Activated T-cell treated with anti-CD3 and anti-CD28 coated beads for 24 hours (primary cell): Measurements from ENCODE around the gene FBF1.

ENCODE experiments used
- DNase-seq: peaks from one replicate; pipeline ENCODE4 v3.0.0-alpha.2; 2020; ENCODE audit warnings: low read depth

The FBF1 gene

DNA sequence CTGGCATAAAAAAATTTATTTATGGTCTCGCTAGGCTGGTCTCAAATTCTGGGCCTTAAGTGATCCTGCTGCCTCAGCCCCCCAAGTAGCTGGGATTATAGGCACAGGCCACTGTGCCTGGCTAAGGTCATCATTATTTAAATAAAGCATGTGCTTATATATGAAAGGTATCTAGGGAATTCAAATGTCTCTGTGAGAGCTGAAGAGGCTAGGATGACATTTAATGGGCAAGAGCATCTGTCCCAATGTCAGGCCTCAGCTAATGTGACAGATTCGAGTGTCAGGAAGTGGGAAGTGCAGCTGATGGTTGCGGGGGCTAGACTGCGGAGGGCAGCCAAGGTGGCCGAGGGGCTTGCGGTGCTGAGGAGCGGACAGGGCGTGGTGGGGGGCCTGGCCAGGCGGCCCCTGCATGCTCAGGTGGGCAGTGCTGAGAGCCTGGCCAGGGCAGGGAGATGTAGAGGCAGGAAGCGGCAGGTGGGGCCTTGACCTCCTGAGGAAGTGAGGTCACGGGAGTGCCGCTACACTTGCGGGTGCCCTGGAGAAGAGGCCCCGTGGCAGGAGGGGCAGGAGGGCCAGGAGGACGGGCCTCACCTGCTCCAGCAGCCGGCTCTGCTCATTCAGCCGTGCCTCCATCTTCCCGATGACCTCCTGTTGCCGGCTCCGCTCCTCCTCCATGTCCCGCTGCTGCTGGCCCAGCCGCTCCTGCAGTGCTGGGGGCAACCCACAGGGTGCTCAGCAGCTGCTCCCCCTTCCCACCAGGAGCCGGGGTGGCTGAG lies 23.5 kb downstream of the FBF1 start:
- no peak for DNase-seq

DNA sequence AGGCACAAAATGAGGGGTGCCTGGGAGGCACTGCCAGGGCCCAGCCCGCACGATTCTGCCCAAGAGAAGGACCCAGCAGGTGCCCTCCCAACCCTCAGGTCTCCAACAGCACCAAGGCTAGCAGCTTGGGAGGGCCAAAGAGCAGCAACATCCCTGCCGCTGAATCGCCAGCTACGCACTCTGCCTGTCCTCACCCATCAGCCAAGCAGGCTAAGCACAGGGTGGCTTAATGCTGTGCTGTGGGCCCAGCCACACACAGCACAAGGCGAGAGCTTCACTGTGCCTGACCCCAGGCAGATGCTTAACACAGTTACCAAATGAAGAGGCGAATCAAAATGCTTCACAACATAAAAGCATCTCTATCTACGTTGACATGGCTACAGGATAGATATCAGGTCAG lies 25.6 kb downstream of the FBF1 start:
- no peak for DNase-seq

DNA sequence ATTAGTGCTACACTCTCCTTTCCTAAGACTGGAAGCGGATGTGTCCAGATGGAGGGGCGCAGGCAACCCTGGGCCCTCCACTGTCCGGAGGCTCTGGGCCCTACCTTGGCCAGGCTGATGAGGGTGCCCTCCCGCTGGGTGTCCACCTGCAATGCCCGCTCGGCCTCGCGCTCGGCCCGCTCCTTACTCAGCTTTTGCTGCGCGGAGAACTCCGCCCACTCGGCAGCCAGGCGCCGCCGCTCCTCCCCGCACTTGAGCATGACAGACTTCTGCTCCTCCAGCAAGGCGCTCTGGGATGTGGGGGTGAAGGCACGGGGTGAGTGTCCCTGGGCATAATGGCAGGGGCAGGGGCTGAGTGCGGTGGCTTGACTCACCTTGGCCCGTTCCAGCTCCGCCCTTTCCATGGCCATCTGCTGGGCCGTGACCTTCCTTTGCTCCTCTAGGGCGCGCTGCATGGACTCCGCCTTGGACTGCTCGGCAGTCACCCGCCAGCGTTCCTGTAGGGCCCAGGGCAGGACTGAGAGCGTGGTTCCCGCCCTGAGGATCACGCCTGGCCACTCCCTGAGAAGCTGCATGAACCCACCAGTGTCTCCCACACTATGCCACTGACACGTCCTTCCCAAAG lies 26.1 kb downstream of the FBF1 start:
- no peak for DNase-seq

DNA sequence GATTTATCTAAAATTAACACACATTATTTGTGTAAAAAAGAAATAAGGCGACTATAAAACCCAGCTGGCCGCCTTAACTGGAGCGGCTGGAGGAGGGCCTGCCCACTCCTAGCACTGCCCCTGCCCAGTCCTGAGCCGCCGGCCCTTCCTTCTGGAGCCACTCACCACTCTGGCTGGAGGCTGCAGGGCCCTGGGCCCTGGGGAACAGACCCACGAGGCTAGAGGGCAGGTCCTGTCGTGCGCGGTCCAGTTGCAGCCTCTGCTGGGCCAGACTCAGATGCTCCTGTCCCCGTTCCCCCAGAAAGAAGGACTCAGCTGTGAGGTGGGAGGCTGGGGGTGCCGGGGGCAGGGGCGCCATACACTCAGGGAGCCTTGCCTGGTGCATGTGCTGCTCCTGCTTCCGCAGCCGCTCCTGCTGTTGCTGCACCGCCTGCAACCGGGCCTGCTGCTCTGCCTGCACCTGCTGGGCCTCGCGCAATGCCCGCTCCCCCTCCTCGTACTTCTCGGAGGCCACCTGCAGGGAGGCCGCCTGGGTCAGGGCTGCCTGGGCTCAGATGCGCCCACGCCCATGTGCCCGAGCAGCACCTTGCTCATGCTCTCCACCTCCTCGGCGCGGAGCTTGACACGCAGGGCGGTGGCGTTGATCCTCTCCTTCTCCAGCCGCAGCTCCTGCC lies 27.2 kb downstream of the FBF1 start:
- DNase-seq: no peak

DNA sequence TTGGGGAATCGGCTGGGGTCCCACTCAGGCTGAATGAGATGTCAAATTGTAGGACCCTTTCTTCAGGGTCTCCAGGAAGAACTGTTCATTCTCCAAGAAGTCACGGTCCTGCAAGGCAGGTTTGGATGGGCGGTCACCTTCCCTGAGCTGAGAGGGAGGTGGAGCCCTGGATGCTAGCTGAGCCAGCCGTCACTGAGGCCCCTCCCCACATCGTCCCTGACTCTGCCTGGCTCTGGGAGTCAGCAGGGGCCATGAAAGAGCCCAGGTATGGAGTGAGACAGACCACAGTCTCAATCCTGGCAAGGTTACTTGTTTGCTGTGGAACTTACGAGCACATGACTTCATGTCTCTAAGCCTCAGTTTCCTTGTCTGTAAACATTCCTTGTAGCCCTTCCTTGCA lies 30.1 kb downstream of the FBF1 start:
- no peak for DNase-seq

DNA sequence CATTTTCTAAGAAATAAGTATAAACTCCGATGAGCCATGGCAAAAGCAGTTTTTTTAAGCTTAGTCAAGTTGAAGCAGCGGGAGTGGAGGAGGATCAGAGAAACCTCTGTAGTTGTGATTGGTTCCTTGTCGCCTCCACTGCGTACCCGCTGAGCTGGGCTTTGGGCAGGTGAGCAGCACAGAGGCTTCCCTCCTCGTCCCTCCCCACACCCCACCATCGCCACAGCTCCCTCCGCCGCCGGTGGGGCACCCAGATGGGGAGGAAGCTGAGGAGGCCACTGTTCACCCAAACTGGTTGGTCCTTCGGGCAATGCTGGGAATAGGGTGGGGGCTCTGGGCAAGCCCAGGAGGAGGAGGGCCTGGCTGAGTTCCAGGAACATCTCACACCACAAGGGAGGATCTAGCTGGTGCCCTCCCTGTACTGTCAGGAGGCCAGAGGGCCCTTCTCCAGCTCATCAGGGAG lies 31.0 kb downstream of the FBF1 start:
- no peak for DNase-seq

DNA sequence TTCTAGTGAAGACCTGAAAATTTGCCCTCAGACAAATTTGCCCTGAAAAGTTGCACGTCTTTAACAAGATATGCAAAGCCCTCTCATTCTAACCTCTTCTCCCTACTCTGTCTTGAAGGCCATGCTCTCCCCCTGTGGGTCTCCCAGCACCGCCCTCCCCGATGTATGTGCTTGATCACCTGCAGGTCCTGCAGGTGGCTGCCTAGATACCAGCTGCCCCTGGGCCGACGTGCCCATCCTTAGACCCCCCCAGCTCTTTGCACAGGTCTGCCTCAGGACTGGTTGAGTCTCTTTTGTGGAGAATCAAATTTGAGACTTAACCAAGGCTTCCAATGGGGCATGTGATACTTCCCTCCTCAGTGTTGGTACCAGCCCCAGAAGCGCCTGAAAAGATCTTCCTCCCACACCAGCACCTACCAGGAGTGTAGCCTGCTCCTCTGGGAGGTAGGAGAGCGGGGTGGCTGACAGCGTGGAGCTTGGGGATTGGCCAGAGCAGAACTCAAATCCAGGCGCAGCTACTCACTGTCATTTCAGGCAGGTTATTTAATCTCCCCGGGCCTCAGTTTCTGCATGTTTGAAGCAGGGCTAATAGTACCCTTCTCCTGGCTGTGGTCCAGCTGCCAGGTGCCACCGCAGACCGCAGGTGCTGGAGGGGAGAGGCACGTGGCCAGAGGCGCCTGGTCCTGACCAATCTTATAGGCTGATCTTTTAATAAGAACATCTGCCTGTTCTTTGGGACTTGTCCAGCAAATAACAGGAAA lies 31.6 kb downstream of the FBF1 start:
- DNase-seq: no peak

DNA sequence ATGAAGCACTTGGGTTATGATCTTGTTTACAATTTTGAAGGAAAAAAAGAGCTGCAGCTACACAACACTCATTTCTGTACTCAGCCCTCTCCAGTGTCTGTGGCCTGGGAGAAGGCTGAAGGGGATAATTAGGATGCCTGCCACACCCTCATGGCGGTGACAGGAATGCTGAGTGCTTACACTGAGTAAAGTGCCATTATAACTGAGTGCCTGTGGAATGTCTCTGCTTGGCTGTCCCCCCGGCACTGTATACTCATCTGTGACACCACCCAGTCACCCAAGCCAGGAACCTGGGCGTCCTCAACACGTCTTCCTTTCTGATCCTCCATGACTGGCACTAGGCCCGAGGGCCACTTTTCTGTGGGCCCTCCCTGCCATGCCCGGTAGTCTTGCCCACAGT lies 32.6 kb downstream of the FBF1 start:
- DNase-seq: no peak

DNA sequence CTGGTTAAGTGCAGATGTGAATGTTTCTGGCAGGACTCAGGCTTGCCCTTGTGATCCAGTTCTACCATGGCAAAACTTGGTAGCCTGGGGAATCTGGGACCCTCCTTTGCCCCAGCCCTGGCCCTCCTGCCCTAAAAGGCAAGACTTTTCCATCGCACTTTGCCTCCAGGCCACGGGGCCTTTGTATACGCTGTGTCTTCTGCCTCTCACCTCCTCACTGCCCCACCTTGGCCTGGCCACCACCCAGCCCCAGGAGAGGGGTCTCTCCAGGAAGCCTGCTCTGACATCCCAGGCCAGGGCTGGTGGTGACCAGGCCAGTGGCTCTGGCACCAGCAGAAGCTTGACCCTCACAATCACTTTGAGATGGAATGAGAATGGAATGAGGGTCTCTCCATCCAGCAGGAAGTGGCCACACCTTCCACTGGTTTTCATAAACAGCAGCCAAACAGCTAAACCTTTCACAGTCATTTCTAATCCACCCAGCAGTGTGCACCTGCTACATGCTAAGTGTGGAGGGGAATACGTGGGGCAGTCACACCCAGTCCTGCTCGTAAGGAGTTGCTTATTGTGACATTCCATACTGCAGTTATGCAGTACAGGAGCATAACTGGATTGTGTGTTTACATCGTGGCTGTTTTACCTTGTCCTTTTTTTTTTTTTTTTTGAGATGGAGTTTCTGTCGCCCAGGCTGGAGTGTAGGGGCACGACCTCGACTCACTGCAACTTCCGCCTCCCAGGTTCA lies 34.5 kb downstream of the FBF1 start:
- DNase-seq: no peak

DNA sequence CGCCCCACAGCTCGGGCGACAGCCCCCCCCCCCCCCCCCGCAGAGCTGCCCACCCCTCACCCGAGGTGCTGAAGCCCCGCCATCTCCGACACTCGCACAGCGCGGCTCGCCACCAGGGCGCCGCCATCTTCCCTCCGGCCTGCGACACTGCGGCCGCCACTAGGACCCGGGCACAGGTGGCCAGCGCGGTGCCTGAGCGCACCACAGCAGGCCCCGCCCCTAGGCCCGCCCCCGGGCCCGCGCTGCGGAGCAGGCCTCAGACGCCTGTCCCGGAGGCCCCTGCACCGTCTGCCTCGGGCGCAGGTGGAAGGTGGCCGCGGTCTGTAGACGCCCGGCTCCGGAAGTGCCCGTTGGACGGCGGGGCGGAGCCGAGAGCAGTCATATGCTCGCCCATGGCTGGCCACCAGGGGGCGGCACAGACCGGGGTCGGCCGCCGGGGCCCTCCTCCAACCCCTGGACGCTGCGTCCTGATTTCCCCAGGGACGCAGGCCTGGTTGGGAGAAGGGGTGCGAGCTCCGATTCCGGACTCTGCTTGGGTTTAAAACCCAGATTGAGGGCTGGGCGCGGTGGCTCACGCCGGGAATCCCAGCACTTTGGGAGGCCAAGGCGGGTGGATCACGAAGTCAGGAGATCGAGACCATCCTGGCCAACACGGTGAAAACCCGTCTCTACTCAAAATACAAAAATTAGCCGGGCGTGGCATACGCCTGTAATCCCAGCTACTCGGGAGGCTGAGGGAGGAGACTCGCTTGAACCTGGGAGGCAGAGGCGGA lies 35.9 kb downstream of the FBF1 start, which contains the start of gene MRPL38:
TSS of gene MRPL38 (minus strand) at position 136 of the 773 bp plus-strand sequence. CDS start at position 127, 9 bp downstream.
- peak; percentile 94 for DNase-seq

DNA sequence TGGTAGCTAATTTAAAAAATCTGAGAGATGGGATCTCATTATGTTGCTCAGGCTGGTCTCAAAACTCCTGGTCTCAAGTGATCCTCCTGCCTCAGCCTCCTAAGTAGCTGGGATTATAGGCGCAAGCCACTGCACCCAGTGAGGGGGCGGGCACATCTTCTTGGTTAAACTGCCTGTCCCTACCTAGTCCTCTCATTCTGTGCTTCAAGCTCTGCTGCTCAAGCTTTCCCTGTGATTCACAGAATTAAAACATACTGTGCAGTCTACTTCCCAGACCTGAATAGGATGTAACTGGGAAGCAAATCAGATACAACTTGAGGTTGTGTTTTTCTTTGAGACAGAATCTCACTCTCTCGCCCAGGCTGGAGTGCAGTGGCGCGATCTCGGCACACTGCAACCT lies 38.4 kb downstream of the FBF1 start:
- DNase-seq: no peak

DNA sequence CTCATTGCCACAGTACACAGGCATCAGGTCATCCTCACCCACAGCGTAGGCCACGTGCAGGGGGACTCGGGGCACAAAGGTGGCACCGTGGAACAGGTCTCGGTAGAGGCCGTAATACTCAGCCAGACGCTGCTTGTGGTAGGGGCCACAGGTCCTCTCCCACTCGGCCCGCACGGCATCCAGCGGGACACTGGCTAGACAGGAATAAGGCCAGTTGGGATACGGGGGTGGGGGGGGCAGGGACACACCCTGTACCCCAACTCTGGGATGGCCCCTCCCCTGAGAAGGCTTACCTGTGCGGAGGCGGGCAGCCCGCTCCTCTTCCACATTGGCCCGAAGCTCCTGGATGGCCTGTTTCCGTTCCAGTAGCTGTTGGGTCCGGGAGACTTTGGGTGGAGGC lies 39.1 kb downstream of the FBF1 start:
- no peak for DNase-seq

DNA sequence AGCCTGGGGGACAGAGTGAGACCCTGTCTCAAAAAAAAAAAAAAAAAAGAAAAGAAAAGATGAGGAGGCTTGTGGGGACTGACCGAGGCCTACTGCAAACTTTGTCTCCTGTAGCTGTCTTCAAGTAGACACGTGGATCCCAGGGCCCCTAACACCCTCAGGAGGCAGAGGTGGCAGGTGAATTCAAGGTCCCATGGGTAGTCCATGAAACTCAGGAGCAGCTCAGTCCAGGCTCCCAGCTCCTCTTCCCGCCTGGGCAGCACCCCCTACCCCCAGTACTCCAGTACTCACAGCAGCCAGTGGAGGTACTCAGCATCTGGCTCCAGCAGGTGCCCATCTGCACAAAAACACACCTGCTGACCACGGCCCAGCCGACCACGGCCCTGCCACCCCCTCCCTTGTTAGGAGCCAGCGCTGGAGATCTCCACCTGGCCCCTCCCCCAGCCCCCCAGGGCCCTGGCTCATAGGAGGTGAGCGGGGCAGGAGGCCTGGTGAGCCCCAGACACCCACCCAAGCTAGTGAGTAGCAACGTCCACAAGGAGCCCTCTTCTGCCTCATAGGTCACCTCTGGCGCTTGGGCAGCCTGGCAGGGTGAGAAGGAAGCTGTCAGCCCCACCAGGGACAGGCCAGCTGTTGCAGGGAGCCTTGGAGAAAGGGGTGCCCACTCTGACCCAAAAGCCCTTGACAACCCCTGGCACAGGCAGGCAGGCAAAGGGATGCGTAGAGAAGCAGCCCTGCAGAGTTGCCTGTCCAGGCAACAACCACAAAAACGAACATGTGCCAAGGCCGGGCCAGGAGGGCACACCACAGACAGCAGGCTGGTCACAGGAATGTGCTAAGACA lies 39.9 kb downstream of the FBF1 start:
- DNase-seq: no peak

DNA sequence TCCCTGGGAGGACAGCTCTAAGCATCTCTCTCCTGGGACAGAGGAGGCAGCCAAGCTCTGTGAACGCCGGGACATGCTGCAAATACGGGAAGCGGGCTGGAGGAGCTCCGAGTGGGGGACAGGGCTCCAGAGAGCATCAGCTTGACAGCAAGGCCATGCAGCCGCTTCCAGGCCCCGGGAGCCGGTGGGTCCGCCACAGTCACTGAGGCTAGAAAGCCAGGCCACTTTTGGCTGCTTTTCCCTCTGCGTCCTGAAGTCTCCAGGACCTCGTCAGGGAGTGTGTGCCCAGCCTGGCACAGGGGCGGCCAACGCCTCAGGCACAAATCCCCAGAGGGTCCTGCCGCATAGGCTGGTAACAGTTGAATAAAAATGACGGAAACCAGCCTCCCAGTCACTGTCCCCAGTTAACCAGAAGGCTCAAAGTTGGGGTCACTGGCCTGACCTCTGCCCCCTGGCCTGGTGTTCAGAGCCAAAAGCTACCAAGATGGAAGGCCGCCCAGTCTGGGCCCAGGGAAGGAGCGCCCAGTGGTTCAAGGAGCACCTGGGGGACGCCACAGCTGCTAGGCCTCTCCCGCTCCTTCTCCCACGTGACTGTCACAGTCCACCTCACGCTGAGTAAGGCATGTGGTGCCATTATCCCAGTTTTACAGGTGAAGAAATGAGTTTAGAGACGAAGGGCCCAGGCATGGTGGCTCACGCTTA lies 40.9 kb downstream of the FBF1 start:
- no peak for DNase-seq

DNA sequence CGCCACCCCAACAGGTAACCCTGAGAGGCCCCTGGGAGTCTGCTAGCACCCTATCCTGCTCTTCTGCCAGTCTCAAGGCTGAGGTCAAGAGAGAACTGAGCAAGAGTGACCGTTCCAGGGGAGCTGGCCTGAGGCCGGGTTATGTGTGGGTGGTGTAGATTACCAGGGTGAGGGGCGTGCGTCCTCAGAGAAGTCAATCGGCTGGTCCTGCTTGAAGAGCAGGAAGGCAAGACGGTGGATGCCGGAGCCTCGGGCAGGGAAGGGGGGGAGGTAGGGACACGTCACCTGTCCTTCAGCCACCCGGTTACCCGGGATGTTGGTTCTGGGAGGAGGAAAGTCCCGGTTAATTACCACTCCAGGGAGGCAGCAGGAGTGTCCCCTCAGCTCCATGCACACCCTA lies 41.5 kb downstream of the FBF1 start:
- no peak for DNase-seq

DNA sequence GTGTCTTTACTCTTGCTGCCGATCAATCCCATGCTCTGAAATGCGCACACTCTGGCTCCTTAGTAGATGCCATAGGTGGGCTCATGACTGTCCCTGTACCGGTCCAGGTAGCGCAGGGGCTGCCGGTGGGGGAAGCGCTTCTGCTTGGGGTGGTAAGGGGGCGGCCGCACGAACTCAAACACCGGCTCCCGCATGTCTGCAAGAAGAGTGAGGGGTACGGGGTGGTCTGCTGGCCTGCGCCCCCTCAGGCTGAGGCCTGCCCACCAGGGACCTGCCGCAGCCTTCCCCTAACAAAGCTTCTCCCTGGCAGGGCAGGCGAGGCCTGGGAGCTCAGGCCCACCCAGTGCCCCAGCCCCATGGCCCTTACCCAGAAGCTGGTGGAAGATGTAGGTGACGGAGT lies 42.1 kb downstream of the FBF1 start:
- no peak for DNase-seq

DNA sequence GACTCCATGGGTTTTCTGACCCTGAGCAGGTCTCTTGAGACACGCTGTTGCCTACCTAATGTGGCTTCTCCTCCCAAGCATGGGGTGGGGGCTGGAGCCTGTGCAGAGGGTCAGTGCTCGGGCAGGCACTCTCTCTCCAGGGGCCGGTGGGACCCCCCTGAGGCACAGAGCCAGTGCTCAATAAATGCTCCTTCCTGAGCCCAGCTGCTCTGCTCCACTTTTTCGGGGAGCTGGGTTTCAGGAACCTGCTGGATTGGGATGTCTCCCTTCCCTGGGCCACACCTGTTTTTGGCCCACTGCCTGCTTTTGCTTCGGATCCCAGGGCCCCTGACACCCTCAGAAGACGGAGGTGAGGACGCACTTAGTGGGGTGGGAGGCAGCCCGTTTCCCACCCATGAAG lies 42.8 kb downstream of the FBF1 start:
- DNase-seq: no peak

DNA sequence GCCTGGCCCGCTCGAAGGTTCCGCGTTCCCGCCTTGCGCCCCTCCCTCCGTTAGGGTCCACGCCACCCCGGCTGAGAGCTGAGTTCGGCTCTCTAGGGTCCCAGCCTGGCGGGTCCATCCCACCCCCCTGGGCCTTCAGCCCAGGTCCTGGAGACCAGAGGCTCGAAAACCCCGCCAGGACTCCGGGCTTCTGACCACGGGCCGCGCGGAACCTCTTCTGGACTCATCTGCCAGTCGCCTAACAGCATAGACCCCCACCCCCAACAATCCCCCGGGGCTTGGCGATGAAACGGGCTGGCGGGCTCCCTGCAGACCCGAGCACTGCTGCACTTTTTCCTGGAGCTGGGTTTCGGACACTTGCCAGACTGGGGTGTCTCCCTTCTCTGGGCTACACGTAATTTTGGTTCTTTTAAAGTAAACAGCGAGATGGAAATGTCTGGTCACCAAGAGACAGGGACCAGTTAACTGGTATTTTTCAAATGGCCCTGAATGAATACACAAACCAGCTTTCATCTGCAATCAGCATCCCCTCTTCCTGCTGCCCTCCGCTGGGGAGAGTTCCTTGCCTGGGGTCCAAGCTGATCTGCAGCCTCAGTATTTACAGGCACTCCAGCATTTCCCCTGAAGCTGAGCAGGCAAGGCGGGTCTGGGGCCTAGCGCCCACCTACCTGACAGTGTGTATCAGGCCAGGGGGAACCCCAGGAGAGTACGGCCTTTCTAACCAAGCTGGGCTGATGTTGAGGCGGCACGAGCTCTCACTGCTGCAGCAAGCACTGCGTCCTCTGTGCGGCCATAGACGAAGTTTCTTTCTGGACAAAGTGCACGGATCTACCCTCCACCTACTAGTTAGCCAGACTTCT lies 43.5 kb downstream of the FBF1 start:
- DNase-seq: no peak
